Trophoblast cell (in vitro differentiated cells and primary cell): ENCODE results near the gene ARMC6.

Experiments
- DNase-seq, 2 donors: peaks; one replicate each; pipeline ENCODE4 v3.0.0-alpha.2; 2016
- H2AFZ ChIP-seq: 2 replicates; pipeline ENCODE4 v1.6.1; 2013; ENCODE audit warnings: low read length, moderate library complexity, mild to moderate bottlenecking; ENCODE audit not compliant: insufficient read depth, poor library complexity
- H2AK5ac ChIP-seq: 2 replicates; pipeline ENCODE4 v1.6.1; 2013; ENCODE audit warnings: mild to moderate bottlenecking, low read length
- H2BK120ac ChIP-seq: 2 replicates; pipeline ENCODE4 v1.6.1; 2013; ENCODE audit warnings: low read length, mild to moderate bottlenecking, moderate library complexity; ENCODE audit not compliant: insufficient read depth, poor library complexity
- H2BK12ac ChIP-seq: 2 replicates; pipeline ENCODE4 v1.6.1; 2013; ENCODE audit warnings: mild to moderate bottlenecking, low read length, moderate library complexity
- H2BK5ac ChIP-seq: 2 replicates; pipeline ENCODE4 v1.6.1; 2013; ENCODE audit warnings: low read length, low read depth, moderate library complexity, mild to moderate bottlenecking; ENCODE audit not compliant: poor library complexity
- H3K14ac ChIP-seq: 2 replicates; pipeline ENCODE4 v1.6.1; 2013; ENCODE audit warnings: mild to moderate bottlenecking, low read length
- H3K18ac ChIP-seq: 2 replicates; pipeline ENCODE4 v1.6.1; 2013; ENCODE audit warnings: mild to moderate bottlenecking, low read length
- H3K23ac ChIP-seq: 2 replicates; pipeline ENCODE4 v1.6.1; 2013; ENCODE audit warnings: low read length
- H3K27ac ChIP-seq: 2 replicates; pipeline ENCODE4 v1.5.1; 2013; ENCODE audit warnings: low read depth, mild to moderate bottlenecking, inconsistent platforms, low read length, moderate library complexity
- H3K27me3 ChIP-seq: 2 replicates; pipeline ENCODE4 v1.6.1; 2013; ENCODE audit warnings: inconsistent platforms, mild to moderate bottlenecking, low read length, moderate library complexity; ENCODE audit not compliant: insufficient read depth
- H3K36me3 ChIP-seq, 2 experiments: 1 replicate in 1 of 2; 2 replicates in 1 of 2; pipeline ENCODE4 v1.6.1; 2013; ENCODE audit warnings: low read length in 2 of 2, mild to moderate bottlenecking in 2 of 2, moderate library complexity in 1 of 2; ENCODE audit not compliant: insufficient read depth in 2 of 2, control insufficient read depth in 1 of 2
- H3K4ac ChIP-seq: 2 replicates; pipeline ENCODE4 v1.6.1; 2013; ENCODE audit warnings: low read depth, mild to moderate bottlenecking, low read length, moderate library complexity
- H3K4me1 ChIP-seq, 2 experiments: 1 replicate in 1 of 2; 2 replicates in 1 of 2; pipeline ENCODE4 v1.6.1; 2013; ENCODE audit warnings: low read length in 2 of 2, mild to moderate bottlenecking in 2 of 2, moderate library complexity in 1 of 2; ENCODE audit not compliant: insufficient read depth in 2 of 2, control insufficient read depth in 1 of 2
- H3K4me2 ChIP-seq: 2 replicates; pipeline ENCODE4 v1.6.1; 2013; ENCODE audit warnings: inconsistent platforms, mild to moderate bottlenecking, low read length, moderate library complexity
- H3K4me3 ChIP-seq: 2 replicates; pipeline ENCODE4 v1.5.1; 2013; ENCODE audit warnings: mild to moderate bottlenecking, low read depth, low read length, inconsistent platforms
- H3K79me1 ChIP-seq: one replicate; pipeline ENCODE4 v1.6.1; 2013; ENCODE audit warnings: low read length
- H3K79me2 ChIP-seq: 2 replicates; pipeline ENCODE4 v1.6.1; 2013; ENCODE audit warnings: low read length, mild to moderate bottlenecking; ENCODE audit not compliant: control insufficient read depth, insufficient read depth, poor library complexity
- H3K9ac ChIP-seq: 2 replicates; pipeline ENCODE4 v1.6.1; 2013; ENCODE audit warnings: mild to moderate bottlenecking, low read length
- H3K9me3 ChIP-seq: 2 replicates; pipeline ENCODE4 v1.6.1; 2013; ENCODE audit warnings: low read depth, mild to moderate bottlenecking, control low read depth, inconsistent platforms, low read length; ENCODE audit not compliant: insufficient read depth
- H4K12ac ChIP-seq: 2 replicates; pipeline ENCODE4 v1.6.1; 2013; ENCODE audit warnings: low read depth, mild to moderate bottlenecking, low read length, moderate library complexity
- H4K8ac ChIP-seq: 2 replicates; pipeline ENCODE4 v1.6.1; 2013; ENCODE audit warnings: low read depth, mild to moderate bottlenecking, low read length, moderate library complexity
- H4K91ac ChIP-seq: one replicate; pipeline ENCODE4 v1.6.1; 2013; ENCODE audit warnings: low read depth, mild to moderate bottlenecking, low read length, moderate library complexity
- WGBS: extraction: QIAGEN DNeasy Blood & Tissue Kit; methylation state at CpG from one replicate; pipeline ENCODE4 v1.1.7; 2013; ENCODE audit warnings: missing lambda C conversion rate; ENCODE audit not compliant: insufficient read length, insufficient coverage; ENCODE audit errors: extremely low coverage; 5-methylcytosine and 5-hydroxymethylcytosine counted together

Gene ARMC6

DNA sequence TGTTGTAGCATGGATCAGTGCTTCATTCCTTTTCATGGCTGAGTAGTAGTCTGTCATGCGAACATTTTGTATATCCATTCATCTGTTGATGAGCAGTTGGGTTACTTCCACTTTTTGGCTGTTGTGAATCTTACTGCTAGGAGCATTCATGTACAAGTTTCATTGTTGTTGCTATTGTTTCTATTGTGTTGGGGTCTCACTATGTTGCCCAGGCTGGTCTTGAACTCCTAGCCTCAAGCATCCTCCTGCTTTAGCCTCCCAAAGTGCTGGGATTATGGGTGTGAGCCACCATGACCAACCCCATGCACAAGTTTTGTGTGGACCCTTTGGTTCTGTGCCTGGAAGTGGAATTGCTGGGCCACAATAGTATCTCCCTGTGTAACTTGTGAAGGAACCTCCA, 46.2 kb downstream of the ARMC6 start:
- H3K9me3 ChIP-seq: peaks cover 6% of the 10 kb centered on the region
- no CpG with 5 or more reads among the region's 1 CpG for WGBS

DNA sequence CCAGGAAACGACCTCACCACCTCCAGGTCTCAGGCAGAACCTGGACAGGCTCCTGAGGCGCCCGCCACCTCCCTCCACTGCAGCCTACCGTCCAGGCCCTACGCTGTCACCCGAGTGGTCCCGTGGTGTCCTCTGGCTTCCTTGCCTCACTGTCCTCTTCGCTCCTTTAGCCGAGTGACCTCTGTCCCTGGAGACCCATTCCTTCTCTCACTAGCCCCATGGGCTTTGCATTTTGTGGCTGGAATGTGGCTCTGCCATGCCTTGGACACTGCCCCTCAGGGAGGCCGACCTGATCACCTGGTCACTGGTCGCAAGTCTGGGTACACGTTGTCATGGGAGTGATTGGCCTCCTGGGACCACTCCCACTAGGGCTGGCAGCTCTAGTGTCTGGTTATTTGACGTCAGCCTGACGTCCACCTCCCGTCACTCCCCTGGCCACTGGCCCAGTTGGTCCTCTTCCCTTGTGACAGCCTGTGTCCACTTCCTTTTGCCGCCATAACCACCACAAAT, 48.3 kb downstream of the ARMC6 start:
- Histone ChIP-seq H2AFZ (no peak overlapping the region), H3K4me3 (no peak overlapping the region), H3K79me2 (no peaks in the 10 kb centered on the region), H3K4ac (no peak overlapping the region), H2BK12ac (no peak overlapping the region), H3K79me1 (no peaks in the 10 kb centered on the region), H3K4me1 (peaks cover 0 to 3% of the 10 kb centered on the region in 2 experiments), H3K36me3 (no peaks in the 10 kb centered on the region), H3K23ac (no peak overlapping the region), H3K27ac (no peak overlapping the region), H4K91ac (no peak overlapping the region), H2BK5ac (no peak overlapping the region), H3K14ac (no peak overlapping the region), H2BK120ac (no peak overlapping the region), H3K27me3 (no peaks in the 10 kb centered on the region), H4K8ac (no peak overlapping the region), H2AK5ac (no peak overlapping the region), H4K12ac (no peak overlapping the region), H3K9ac (no peak overlapping the region), H3K9me3 (peaks cover 5% of the 10 kb centered on the region), H3K4me2 (no peak overlapping the region), H3K18ac (no peak overlapping the region)
- no peak for DNase-seq
- no CpG with 5 or more reads among the region's 16 CpGs for WGBS

More for the DNA sequence above, 46.2 kb downstream of the ARMC6 start:
- Histone ChIP-seq H2BK12ac (no peak overlapping the region), H3K4me1 (peaks cover 0 to 3% of the 10 kb centered on the region in 2 experiments), H3K79me1 (no peaks in the 10 kb centered on the region), H3K4me2 (no peak overlapping the region), H4K91ac (no peak overlapping the region), H3K14ac (no peak overlapping the region), H4K8ac (no peak overlapping the region), H3K18ac (no peak overlapping the region), H3K36me3 (no peaks in the 10 kb centered on the region), H3K4me3 (no peak overlapping the region), H2AK5ac (no peak overlapping the region), H3K27ac (no peak overlapping the region), H3K23ac (no peak overlapping the region), H3K79me2 (no peaks in the 10 kb centered on the region), H2BK5ac (no peak overlapping the region), H3K27me3 (no peaks in the 10 kb centered on the region), H3K9ac (no peak overlapping the region), H2AFZ (no peak overlapping the region), H4K12ac (no peak overlapping the region), H3K4ac (no peak overlapping the region), H2BK120ac (no peak overlapping the region)
- DNase-seq: no peak

DNA sequence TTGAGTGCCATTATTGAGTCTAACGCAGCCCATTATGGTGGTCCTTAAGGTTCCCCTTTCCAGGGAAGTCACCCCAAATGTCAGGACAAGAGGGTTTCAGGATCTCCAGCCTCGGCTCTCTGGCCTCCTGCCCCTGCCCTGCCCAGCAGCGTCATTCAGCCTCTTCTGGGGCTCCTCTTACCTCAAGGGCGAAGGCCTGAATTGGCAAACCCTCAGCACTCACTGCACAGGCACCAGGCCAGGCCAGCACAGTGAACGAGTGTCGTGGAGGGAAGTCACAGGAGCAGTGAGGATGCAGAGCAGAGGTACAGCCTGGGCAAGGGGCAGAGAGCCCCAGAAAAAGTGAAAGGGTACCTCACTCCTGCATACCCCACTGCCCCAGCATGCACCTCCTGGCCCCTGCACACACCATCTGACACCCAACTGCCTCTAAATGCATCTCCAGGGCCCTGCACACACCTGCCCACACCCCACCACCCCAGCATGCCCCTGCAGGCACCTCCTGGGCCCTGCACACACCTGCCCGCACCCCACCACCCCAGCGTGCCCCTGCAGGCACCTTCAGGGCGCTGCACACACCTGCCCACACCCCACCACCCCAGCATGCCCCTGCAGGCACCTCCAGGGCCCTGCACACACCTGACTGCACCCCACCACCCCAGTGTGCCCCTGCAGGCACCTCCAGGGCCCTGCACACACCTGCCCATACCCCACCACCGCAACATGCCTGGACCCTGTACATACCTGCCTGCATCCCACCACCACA, 50.2 kb downstream of the ARMC6 start:
- no peak overlapping the region for H2BK5ac ChIP-seq
- H3K79me1 ChIP-seq: no peaks in the 10 kb centered on the region
- no CpG with 5 or more reads among the region's 10 CpGs for WGBS

DNA sequence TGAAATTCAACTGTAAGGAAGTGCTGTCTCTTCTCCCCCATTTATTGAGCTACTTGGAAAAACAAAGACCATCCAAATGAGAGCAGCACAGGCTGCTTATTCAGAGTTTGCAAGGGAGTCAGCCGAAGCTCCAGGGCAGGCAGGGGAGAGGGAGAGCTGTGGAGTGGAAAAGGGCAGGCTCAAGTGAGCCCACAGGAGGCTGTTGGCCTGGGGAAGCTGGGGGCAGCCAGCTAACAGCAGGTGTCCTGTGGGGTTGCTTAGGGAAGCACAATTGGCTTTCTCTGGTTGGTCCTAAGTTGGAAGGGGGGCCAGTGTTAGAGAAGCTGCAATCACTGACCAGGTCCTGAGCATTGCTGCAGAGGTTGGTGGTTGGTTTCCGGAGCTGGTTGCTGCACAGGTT, 54.3 kb downstream of the ARMC6 start:
- Histone ChIP-seq H2BK120ac (no peak overlapping the region), H3K18ac (no peak overlapping the region), H3K14ac (no peak overlapping the region), H4K12ac (no peak overlapping the region), H3K4me1 (no peaks in the 10 kb centered on the region), H2BK12ac (no peak overlapping the region), H3K4me3 (no peak overlapping the region), H2BK5ac (no peak overlapping the region), H4K91ac (no peak overlapping the region), H2AK5ac (no peak overlapping the region), H3K27ac (no peak overlapping the region), H3K4ac (no peak overlapping the region), H2AFZ (no peak overlapping the region), H3K4me2 (no peak overlapping the region), H3K9me3 (no peaks in the 10 kb centered on the region), H4K8ac (no peak overlapping the region), H3K23ac (no peak overlapping the region), H3K27me3 (no peaks in the 10 kb centered on the region), H3K9ac (no peak overlapping the region), H3K79me2 (no peaks in the 10 kb centered on the region), H3K79me1 (no peaks in the 10 kb centered on the region), H3K36me3 (no peaks in the 10 kb centered on the region)
- DNase-seq: no peak
- WGBS: no CpG with 5 or more reads among the region's 2 CpGs

More for the DNA sequence above, 50.2 kb downstream of the ARMC6 start:
- Histone ChIP-seq H3K4me3 (peak overlapping the region; percentile 20), H3K14ac (no peak overlapping the region), H3K23ac (no peak overlapping the region), H3K9ac (no peak overlapping the region), H3K79me2 (no peaks in the 10 kb centered on the region), H3K18ac (no peak overlapping the region), H3K27ac (no peak overlapping the region), H3K27me3 (no peaks in the 10 kb centered on the region), H2AFZ (no peak overlapping the region), H2BK12ac (no peak overlapping the region), H4K8ac (no peak overlapping the region), H2AK5ac (no peak overlapping the region), H3K36me3 (no peaks in the 10 kb centered on the region), H3K4ac (no peak overlapping the region), H3K4me2 (no peak overlapping the region), H3K4me1 (peaks cover 0 to 3% of the 10 kb centered on the region in 2 experiments), H4K91ac (no peak overlapping the region), H4K12ac (no peak overlapping the region), H2BK120ac (no peak overlapping the region), H3K9me3 (peaks cover 2% of the 10 kb centered on the region)
- DNase-seq: no peak
